Right renal cortex interstitium (tissue), 3 donors: ENCODE measurements around the gene UGT1A7. TPM values are rescaled to one million over a fixed set of nuclear protein-coding genes. Genes with fewer than 3 reads are reported as not detected.
A peak's percentile ranks its signal among the peaks of the same experiment; 100 is the strongest.

Experiments
- DNase-seq, 3 donors: peaks; one replicate each; pipeline ENCODE4 v3.0.0-alpha.2; 2013; ENCODE audit warnings: low read depth in 3 of 3, low spot score in 2 of 3
- polyA plus RNA-seq, 3 donors: library from polyadenylated mRNA; unstranded; fragments of 120-200 nt; gene quantifications; one replicate each; pipeline ENCODE4 v1.2.1, GENCODE V29; 2013; ENCODE audit not compliant: insufficient read length in 3 of 3

UGT1A7 gene
- polyA plus RNA-seq, 3 donors, result not detected

- peak in 1 of 3 donors; percentile 7 for DNase-seq
These were observed 132.5 kb downstream of the UGT1A7 start for GRCh38 chr2:233814056-233814835.

GRCh38 chr2:233815861-233816260, 134.2 kb downstream of the UGT1A7 start:
- DNase-seq, result no peak

- no peak for DNase-seq
These were observed 134.6 kb downstream of the UGT1A7 start for GRCh38 chr2:233816334-233816733.

- no peak for DNase-seq
These were observed 135.1 kb downstream of the UGT1A7 start for GRCh38 chr2:233816771-233817170.

- DNase-seq, result no peak
These were observed 135.7 kb downstream of the UGT1A7 start for GRCh38 chr2:233817361-233817911.

- DNase-seq, result no peak
These were observed 136.4 kb downstream of the UGT1A7 start for GRCh38 chr2:233817995-233818638.

- DNase-seq, result no peak
These were observed 137.2 kb downstream of the UGT1A7 start for GRCh38 chr2:233818639-233819621.

- no peak for DNase-seq
These were observed 138.4 kb downstream of the UGT1A7 start for GRCh38 chr2:233819884-233820773.

- DNase-seq, result no peak
These were observed 139.0 kb downstream of the UGT1A7 start for GRCh38 chr2:233820774-233821105.

- no peak for DNase-seq
These were observed 139.5 kb downstream of the UGT1A7 start for GRCh38 chr2:233821196-233821595.

GRCh38 chr2:233821709-233822100, 140.0 kb downstream of the UGT1A7 start:
- no peak for DNase-seq

GRCh38 chr2:233822101-233822771, 140.5 kb downstream of the UGT1A7 start:
- no peak for DNase-seq

Other genes with a start within 250 kb of the UGT1A7 start
- 10 to 100 TPM; 40.8 to 48.6 (median 41.5) TPM for gene USP40, start 115.1 kb upstream of the UGT1A7 start, polyA plus RNA-seq
- gene UGT1A8, start 64.3 kb upstream of the UGT1A7 start, polyA plus RNA-seq, result under 1 TPM in 1 of 3 donors, not detected in 2; 0.07 TPM
- gene UGT1A10, start 45.5 kb upstream of the UGT1A7 start, polyA plus RNA-seq, result not detected
- gene UGT1A9, start 10.0 kb upstream of the UGT1A7 start, polyA plus RNA-seq, result 1 to 10 TPM; 4.3 to 7.6 (median 6.9) TPM
- gene UGT1A6, start 11.0 kb downstream of the UGT1A7 start, polyA plus RNA-seq, result 1 to 10 TPM; 3.6 to 6.2 (median 4.5) TPM
- not detected for gene UGT1A5, start 31.0 kb downstream of the UGT1A7 start, polyA plus RNA-seq
- gene UGT1A4, start 36.8 kb downstream of the UGT1A7 start, polyA plus RNA-seq, result not detected
- gene UGT1A3, start 47.1 kb downstream of the UGT1A7 start, polyA plus RNA-seq, result not detected
- under 1 TPM; 0.06 to 0.18 (median 0.13) TPM for gene UGT1A1, start 78.4 kb downstream of the UGT1A7 start, polyA plus RNA-seq
- gene MROH2A, start 96.4 kb downstream of the UGT1A7 start, polyA plus RNA-seq, result under 1 TPM; 0.16 to 0.24 (median 0.22) TPM
- gene HJURP, start 172.6 kb downstream of the UGT1A7 start, polyA plus RNA-seq, result 10 to 100 TPM; 18.6 to 24.1 (median 22.6) TPM
- under 1 TPM in 2 of 3 donors, not detected in 1; 0.06 to 0.08 TPM for gene TRPM8, start 235.5 kb downstream of the UGT1A7 start, polyA plus RNA-seq